ENCODE results near the gene PCSK2. TPM values are rescaled to one million over a fixed set of nuclear protein-coding genes. Genes with fewer than 3 reads are reported as not detected.

Gene PCSK2
- total and polyA plus RNA-seq, 2 donors (not counting 3 experiments of a cell fraction or from before 2014, with no cell fraction given) = not detected

DNA sequence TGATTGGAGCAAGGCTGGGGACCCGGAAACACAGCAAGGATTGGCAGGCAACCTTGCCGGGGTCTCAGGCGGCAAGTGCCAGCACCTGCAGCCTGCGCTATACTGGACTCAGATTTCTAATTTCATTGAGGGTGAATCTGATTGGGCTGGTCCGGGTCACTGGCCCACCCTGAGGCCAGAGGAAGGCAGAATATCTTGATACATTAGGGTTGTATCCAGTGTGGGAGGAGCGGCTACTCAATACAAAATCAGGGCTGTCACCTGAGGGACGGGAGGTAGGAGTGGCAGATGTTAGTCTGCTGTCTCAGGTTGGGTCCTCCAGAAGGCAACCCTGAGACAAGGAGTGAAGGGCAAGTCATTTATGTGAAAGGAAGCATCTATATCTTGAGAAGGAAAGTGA, 263.7 kb downstream of the PCSK2 start:
- Histone ChIP-seq H4K20me1 (replicated peaks; ENCODE audit: control insufficient read depth, extremely low read depth, insufficient read depth, low read length) (no peaks in the 10 kb centered on the region), H3K4me2 (ENCODE audit: insufficient read depth, low read length) (no peak overlapping the region), H3K4me3 (replicated peaks in 1 of 3; ENCODE audit: insufficient read depth in 1 of 3, low read depth in 1 of 3, low read length in 3 of 3) (no peak overlapping the region), H3K36me3 (ENCODE audit: control insufficient read depth in 2 of 2, extremely low read depth in 1 of 2, insufficient read depth in 2 of 2, low read length in 2 of 2) (no peaks in the 10 kb centered on the region), H3K27me3 (ENCODE audit: control insufficient read depth in 2 of 2, insufficient read depth in 2 of 2, low read length in 2 of 2) (peaks cover 5 to 6% of the 10 kb centered on the region in 2 experiments), H3K79me2 (ENCODE audit: control insufficient read depth, insufficient read depth, low read length) (no peaks in the 10 kb centered on the region), H3K9me1 (replicated peaks; ENCODE audit: control insufficient read depth, extremely low read depth, insufficient read depth, low read length) (no peaks in the 10 kb centered on the region), H3K9me3 (replicated peaks; ENCODE audit: control insufficient read depth, insufficient read depth, low read length) (no peaks in the 10 kb centered on the region), H3K27ac (ENCODE audit: insufficient read depth, low read depth, low read length) (no peak overlapping the region), H2AFZ (ENCODE audit: low read depth, low read length) (no peak overlapping the region), H3K9ac (replicated peaks; ENCODE audit: extremely low read depth, insufficient read depth, low read length) (no peak overlapping the region), H3K4me1 (ENCODE audit: control insufficient read depth, extremely low read depth, insufficient read depth, low read length) (no peaks in the 10 kb centered on the region)
- intact Hi-C loops (cut with micrococcal nuclease) = no loop called here
- no peak for TF ChIP-seq GATA2 (IDR thresholded peaks at IDR 0.05; ENCODE audit: insufficient read depth, insufficient read length, low read depth, low read length)
- TF ChIP-seq POLR2A (IDR thresholded peaks at IDR 0.05; ENCODE audit: low read depth, low read length) = no peak
- no peak for TF ChIP-seq MAX (IDR thresholded peaks at IDR 0.05; ENCODE audit: insufficient read depth, insufficient read length)
- TF ChIP-seq POLR2AphosphoS5 (IDR thresholded peaks at IDR 0.05; ENCODE audit: insufficient read depth, low read depth, low read length) = no peak
- TF ChIP-seq, protein P1, sequence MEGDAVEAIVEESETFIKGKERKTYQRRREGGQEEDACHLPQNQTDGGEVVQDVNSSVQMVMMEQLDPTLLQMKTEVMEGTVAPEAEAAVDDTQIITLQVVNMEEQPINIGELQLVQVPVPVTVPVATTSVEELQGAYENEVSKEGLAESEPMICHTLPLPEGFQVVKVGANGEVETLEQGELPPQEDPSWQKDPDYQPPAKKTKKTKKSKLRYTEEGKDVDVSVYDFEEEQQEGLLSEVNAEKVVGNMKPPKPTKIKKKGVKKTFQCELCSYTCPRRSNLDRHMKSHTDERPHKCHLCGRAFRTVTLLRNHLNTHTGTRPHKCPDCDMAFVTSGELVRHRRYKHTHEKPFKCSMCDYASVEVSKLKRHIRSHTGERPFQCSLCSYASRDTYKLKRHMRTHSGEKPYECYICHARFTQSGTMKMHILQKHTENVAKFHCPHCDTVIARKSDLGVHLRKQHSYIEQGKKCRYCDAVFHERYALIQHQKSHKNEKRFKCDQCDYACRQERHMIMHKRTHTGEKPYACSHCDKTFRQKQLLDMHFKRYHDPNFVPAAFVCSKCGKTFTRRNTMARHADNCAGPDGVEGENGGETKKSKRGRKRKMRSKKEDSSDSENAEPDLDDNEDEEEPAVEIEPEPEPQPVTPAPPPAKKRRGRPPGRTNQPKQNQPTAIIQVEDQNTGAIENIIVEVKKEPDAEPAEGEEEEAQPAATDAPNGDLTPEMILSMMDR (IDR thresholded peaks at IDR 0.05; ENCODE audit: extremely low read depth in 1 of 2, insufficient read depth in 1 of 2, low read depth in 1 of 2, low read length in 2 of 2) = no peak
- no peak for TF ChIP-seq MYC (IDR thresholded peaks at IDR 0.05; ENCODE audit: low read depth, low read length)
- TF ChIP-seq JUN (IDR thresholded peaks at IDR 0.05; ENCODE audit: borderline replicate concordance, insufficient read depth, insufficient read length, low read depth) = no peak
- no peak for TF ChIP-seq EZH2 (IDR thresholded peaks at IDR 0.05; ENCODE audit: borderline replicate concordance, low read depth, low read length, severe bottlenecking)
- no peak for TF ChIP-seq FOS (IDR thresholded peaks at IDR 0.05; ENCODE audit: borderline replicate concordance, insufficient read depth, low read length)
- FAIRE-seq (no peak), DNase-seq (ENCODE audit: low read depth, low spot score) (no peak)
- CTCF ChIA-PET = no interaction called here
- POLR2A ChIA-PET = no interaction called here
- BruUV-seq (replicated peaks) = no TSS peak
- dilution Hi-C loops (cut with MboI; ENCODE audit: extremely low pct_ligation_motif_present, low sequenced_read_pairs) = no loop called here

Measured in endothelial cell of umbilical vein (primary cell).